AG04449 (cell line): ENCODE measurements around the gene NLRP9.

ENCODE experiments used
- CTCF ChIA-PET: fragments of 350-600 bp; formaldehyde crosslinking; extraction: SDS; loops from one replicate; lab custom pipeline; 2021; ENCODE audit warnings: antibody characterized with exemption; lab: Yijun Ruan, JAX
- POLR2A ChIA-PET: fragments of 400-600, 350-600 bp; formaldehyde crosslinking; extraction: SDS; loops from one replicate; lab custom pipeline; 2020; ENCODE audit warnings: antibody characterized with exemption, inconsistent platforms; lab: Yijun Ruan, JAX
- DNase-seq: peaks from one replicate; pipeline ENCODE4 v3.0.0-alpha.2; 2010; ENCODE audit warnings: low read depth, low spot score
- H3K4me3 ChIP-seq: 2 replicates; pipeline ENCODE4 v1.5.1; 2011; ENCODE audit warnings: low read depth, mild to moderate bottlenecking, control low read depth, low read length
- CTCF ChIP-seq: IDR thresholded peaks from one replicate; pipeline ENCODE4 v1.5.1; 2011; ENCODE audit warnings: mild to moderate bottlenecking, moderate library complexity, low read length, control low read depth, inconsistent platforms; ENCODE audit not compliant: insufficient read depth; ENCODE audit errors: missing control alignments

The NLRP9 gene

GRCh38 chr19:55697069-55697440 is 41.1 kb downstream of the NLRP9 start:
- no peak for TF ChIP-seq CTCF
- CTCF ChIA-PET: no interaction called here
- no peak overlapping the region for H3K4me3 ChIP-seq
- no peak for DNase-seq
- POLR2A ChIA-PET: no interaction called here

- no peak overlapping the region for H3K4me3 ChIP-seq
- no peak for DNase-seq
- ChIA-PET POLR2A (no interaction called here), CTCF (no interaction called here)
- no peak for TF ChIP-seq CTCF
Measured at GRCh38 chr19:55696301-55697068, 41.7 kb downstream of the NLRP9 start.

- ChIA-PET POLR2A (no interaction called here), CTCF (no interaction called here)
- no peak overlapping the region for H3K4me3 ChIP-seq
- DNase-seq: no peak
- TF ChIP-seq CTCF: no peak
Measured at GRCh38 chr19:55695511-55696290, 42.5 kb downstream of the NLRP9 start.

- DNase-seq: no peak
- ChIA-PET POLR2A (no interaction called here), CTCF (no interaction called here)
- TF ChIP-seq CTCF: no peak
- H3K4me3 ChIP-seq: no peak overlapping the region
Measured at GRCh38 chr19:55694656-55695491, 43.3 kb downstream of the NLRP9 start.

- ChIA-PET CTCF (no interaction called here), POLR2A (no interaction called here)
- DNase-seq: no peak
- no peak for TF ChIP-seq CTCF
- H3K4me3 ChIP-seq: no peak overlapping the region
Measured at GRCh38 chr19:55694241-55694655, 44.0 kb downstream of the NLRP9 start.

- ChIA-PET POLR2A (no interaction called here), CTCF (no interaction called here)
- no peak for DNase-seq
- H3K4me3 ChIP-seq: no peak overlapping the region
- no peak for TF ChIP-seq CTCF
Measured at GRCh38 chr19:55693336-55693974, 44.7 kb downstream of the NLRP9 start.
